Stimulated activated CD8-positive, alpha-beta memory T cell treated with anti-CD3 and anti-CD28 coated beads, Interleukin-15, amount 100 ng/mL, for 24 hours (primary cell): Measurements from ENCODE around the gene RETREG2.

Experiments used
- DNase-seq: peaks from one replicate; pipeline ENCODE4 v3.0.0-alpha.2; 2020; ENCODE audit warnings: low read depth

RETREG2 gene

GRCh38 chr2:219177552-219178376 lies at the start of gene RETREG2:
Gene RETREG2, plus strand, starts transcription at chr2:219178275. Its CDS starts 78 bp downstream, at chr2:219178353.
- peak; percentile 59 for DNase-seq

DNA sequence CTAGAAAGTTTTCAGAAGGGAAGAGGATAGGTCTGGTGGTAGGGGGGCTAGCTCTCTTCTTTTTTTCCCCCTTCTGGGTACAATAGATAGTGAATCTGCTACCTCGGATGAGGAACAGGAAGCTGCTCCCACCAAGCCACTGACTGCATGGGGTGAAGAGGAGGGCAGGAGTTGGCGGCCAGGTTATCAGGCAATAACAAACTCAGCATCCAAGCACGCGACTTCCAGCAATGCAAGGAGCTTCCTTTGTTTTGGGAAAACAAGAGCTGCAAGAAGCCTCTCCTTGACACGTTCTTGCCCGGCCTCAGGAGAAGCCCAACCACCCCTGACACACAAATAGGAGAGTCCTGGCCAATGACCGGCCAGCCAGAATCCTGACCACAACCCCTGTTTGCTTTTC lies 49.7 kb upstream of the RETREG2 start:
- DNase-seq, result no peak

DNA sequence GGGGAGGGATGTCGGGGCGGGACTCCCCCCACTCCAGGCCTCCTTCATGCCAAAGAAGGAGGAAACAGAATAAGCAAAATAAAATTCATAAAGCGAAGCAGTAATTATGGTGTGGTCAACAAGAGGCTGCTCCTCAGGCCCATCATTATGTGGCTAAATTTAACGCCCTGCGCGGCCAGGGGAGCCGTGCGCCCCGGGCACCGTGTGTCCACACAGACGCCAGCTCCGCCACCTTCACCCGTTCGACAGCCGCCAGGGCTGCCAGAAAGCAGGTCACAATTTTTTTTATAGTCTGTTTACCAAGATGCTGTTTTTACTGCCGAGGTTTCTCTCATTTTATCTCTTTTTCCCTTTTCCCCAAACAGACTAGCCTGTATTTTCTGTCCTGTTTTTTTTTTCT lies 48.5 kb upstream of the RETREG2 start:
- DNase-seq, result no peak

DNA sequence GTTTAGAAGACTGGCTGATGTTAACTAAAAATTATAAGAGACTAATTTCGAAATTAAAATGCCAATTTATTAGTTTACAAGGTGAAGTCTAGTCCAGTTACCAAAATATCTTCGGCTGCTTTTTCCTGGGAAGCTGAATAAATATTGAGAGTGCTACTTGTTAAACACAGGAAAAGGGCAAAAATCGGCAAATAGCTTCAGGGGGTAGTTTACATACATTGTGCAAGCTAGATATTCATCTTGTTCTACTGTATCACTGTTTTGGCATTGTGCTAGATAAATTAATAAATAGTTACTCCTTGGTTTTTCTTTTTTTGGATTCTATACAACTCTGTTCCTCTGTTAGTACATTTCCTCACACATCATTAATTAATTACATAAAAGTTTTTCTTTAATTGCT lies 46.7 kb upstream of the RETREG2 start:
- DNase-seq, result no peak

- no peak for DNase-seq
Measured at GRCh38 chr2:219131744-219132143, 46.3 kb upstream of the RETREG2 start.

DNA sequence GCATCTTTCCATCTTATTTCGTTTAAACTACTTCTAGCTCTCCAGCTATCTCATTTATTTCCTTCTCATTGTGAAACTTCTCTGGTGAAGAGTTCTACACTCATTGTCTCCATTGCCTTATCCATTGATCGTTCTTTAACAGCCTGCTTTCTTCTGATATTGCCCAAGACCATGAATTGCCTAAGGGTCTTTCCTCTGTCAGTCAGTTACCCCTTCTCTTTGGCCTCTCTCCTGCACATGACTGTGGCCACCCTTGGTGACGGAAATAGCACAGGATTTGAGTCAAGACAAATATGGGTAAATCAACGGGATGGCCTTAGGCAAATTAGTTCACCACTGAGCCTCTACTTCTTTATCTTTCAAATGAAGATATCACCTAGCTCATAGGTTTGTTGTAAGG lies 44.1 kb upstream of the RETREG2 start:
- no peak for DNase-seq

DNA sequence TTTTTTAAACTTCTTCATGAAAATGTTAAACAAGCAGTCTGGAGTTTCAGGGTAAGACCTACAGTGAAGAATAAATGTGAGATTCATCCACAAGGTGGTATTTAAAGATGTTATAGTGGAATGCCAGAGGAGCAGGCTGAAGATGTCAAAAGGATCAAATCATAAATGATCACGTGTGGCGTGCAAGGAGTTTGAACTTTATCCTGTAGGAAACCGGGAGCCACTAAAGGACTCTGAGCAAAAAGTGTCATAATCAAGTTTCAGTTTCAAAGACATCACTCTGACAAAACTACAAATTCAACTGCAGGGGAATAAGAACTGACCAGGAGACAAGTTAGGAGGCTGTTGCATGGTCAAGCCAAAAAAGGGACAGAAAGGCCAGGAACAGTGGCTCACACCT lies 37.4 kb upstream of the RETREG2 start:
- no peak for DNase-seq

DNA sequence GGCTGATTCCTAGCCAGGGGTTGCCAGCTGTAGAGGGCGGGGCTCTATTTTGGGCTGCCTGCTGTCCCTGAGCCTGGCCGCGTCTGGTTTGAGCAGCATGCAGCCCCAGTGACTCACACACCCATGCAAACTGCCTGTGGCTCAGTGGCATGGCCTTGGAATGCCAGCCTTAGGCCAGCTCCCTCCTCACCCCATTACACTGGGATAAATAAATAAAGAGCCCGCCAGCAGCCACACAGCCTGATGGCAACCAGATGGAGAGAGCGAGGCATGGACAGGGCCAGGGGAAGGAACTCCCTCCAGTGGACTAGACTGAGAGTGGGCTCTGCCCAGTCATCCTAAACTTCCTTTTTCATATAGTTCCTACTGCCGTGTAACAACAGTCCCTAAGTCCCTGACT lies 35.7 kb upstream of the RETREG2 start:
- no peak for DNase-seq

DNA sequence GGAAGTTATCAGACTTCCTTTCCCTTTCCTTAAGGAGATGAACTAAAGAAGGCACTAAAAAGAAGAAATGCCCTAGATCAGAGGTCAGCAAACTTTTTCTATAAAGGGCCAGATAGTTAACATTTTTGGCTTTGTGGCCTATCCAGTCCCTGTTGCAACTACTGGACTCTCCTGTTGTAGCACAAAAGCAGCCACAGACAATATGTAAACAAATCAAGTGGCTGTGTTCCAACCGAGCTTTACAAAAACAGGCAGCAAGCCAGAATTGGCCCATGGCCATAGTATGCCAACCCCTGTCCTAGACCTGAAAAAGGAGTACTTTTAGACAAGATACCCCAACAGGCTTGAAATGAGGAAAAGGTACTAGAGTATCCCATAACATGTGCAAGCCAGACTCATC lies 28.4 kb upstream of the RETREG2 start:
- DNase-seq, result no peak

DNA sequence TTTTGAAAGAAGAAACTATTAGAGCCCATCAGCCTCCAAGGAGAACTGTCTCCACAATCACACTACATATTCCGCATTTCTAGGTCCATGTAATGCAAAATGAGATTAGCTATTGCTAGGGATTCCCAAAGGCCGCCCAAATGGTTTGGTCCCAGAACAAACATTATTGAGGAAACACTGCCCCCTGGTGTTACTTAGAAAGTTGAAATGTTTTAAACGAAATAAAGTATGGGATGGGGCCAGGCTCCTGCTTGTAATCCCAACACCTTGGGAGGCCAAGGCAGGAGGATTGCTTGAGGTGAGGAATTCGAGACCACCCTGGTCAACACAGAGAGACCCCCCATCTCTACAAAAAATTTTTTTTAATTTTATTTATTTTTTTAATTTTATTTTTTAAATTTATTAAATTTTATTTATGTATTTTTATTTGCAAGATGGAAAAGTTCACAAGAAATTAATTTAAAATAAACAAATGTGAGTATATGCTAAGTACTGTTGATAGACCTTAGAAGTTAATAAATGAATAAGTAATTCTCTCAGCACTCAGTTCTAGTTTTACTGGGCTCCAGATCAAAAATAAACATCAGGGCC lies 22.9 kb upstream of the RETREG2 start:
- DNase-seq, result no peak

GRCh38 chr2:219157396-219157795 lies 20.7 kb upstream of the RETREG2 start:
- no peak for DNase-seq

- DNase-seq, result no peak
Measured at GRCh38 chr2:219158025-219158424, 20.1 kb upstream of the RETREG2 start.

GRCh38 chr2:219158586-219158985 lies 19.5 kb upstream of the RETREG2 start:
- DNase-seq, result no peak

- no peak for DNase-seq
Measured at GRCh38 chr2:219159771-219160185, 18.3 kb upstream of the RETREG2 start.

DNA sequence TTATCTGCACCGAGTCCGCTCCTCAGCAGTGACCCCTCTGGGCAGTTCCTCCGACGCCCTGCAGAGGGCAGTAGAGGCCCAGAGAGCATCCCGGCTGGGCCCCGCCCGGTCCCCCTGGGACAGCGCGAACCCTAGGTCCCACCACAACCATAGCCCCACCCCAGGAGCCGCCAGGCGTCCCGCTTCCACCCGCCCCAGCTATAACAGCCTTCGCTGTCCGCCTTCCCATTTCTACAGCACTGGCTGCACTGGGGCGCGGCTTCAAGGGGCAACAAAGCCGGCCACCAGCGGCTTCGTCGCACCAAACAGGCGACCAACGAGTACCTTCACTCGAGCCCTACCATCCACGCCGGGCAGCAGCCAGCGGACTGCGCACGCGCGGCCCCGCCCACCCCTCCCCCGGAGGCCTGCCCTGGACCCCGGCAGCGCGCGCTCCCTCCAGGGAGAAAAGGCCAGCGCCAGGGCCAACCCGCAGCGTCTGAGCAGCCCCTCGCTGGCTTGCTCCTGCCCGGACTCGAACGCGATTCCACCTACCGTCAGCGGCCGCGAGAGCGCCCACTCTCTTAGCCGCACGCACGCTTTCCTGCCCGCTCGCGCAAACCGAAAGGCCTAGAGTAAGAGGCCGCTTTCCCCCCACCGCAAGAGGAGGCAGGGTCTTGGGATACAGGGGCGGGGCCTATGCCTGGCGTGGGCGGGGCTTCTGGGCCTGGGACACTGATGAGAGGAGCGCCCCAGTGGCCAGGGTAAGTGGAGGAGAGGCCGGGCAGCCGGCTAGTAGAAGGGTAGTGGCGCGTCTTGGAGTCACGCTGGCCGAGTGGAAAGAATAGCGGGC lies 17.7 kb upstream of the RETREG2 start, which contains the start of gene NHEJ1:
NHEJ1 (minus strand) TSS at position 630 of the 832 bp plus-strand sequence. CDS start 2,453 bp downstream, outside the sequence.
- DNase-seq, result peak; percentile 85

- no peak for DNase-seq
Measured at GRCh38 chr2:219161097-219161496, 17.0 kb upstream of the RETREG2 start.

DNA sequence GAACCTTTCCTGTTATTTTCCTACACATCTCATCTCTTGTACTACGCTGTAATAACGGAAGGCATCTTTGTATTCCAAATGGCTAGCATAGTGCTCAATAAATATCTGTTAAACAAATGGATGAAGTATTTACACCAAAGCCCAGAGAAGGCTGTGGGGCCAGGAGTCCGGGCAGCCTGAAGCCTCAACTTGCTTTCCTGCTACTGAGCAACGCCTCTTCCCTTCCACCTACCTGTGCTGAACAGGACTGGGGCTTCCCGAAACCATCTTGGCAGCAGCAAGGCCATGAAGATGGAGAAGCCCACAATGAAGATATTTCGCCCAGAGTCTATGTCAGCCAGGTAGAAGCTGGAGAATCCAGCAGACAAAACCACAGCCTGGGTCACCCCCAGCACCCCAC lies 14.9 kb upstream of the RETREG2 start:
- no peak for DNase-seq

GRCh38 chr2:219165058-219165911 lies 12.8 kb upstream of the RETREG2 start:
- DNase-seq, result no peak

DNA sequence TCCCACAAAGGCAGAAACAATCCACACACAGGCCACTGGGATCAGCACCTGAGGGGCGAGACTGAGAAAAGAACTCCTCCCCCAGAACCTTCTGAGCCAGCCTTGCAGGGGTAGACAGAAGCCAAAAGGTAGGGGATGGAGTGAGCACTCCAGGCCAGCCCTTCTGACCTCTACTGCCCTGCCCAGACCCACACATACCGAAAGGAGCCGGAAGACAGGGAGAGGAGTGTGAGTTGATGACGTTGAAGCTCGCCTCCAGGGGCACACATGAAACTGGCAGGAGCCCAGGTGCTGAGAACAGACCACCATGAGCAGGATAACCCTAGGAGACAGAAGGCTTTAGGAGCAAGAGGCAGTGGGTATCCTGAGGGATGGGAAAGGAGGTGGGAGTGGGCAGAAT lies 10.1 kb upstream of the RETREG2 start:
- no peak for DNase-seq

DNA sequence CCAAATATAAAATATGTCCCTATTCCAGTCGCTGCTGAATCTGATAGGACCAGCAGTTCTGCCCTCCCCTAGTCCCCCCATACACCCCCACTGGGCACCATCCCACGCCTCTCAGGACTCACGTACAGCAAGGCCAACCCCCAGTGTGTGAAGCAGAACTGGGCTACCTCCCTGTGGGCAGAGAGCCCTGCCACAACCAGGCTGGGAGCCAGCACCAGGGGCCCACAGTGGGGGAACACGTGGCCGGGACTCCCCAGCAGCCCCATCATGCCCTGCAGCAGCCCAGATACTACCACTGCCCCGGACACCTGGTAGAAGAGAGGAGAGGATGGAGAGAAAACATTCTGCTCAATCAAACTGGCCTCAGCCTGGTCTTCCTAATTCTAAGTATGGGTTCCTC lies 9.5 kb upstream of the RETREG2 start:
- no peak for DNase-seq

GRCh38 chr2:219168932-219169331 lies 9.1 kb upstream of the RETREG2 start:
- no peak for DNase-seq
